Activated T-cell treated with anti-CD3 and anti-CD28 coated beads, Interleukin-2, amount 50 U/mL, for 72 hours (primary cell): ENCODE measurements around the gene PPFIBP1. TPM values are rescaled to one million over a fixed set of nuclear protein-coding genes. Genes with fewer than 3 reads are reported as not detected.
"Not testable (repeated sequence)": the region's sequence is repeated elsewhere in the genome, so short reads cannot be mapped to it uniquely, and the experiment has no call there.

Source experiments
- ATAC-seq, 2 donors: fragments of 150-1000 bp; cut with Tn5 transposase; replicated peaks in 1 of 2; 2 replicates each; pipeline ENCODE4 v1.10.0; 2021; ENCODE audit warnings: moderate library complexity in 2 of 2, mild to moderate bottlenecking in 1 of 2
- DNase-seq, 2 donors: peaks; one replicate each; pipeline ENCODE4 v3.0.0; 2021 to 2022; ENCODE audit warnings: mixed read lengths in 1 of 2
- H3K27ac Mint-ChIP-seq: one replicate; pipeline ENCODE4 v1.8.0; 2022; ENCODE audit warnings: mild to moderate bottlenecking, moderate library complexity, mixed read lengths
- H3K27me3 Mint-ChIP-seq: one replicate; pipeline ENCODE4 v1.8.0; 2022; ENCODE audit warnings: low read depth, mixed read lengths
- H3K36me3 Mint-ChIP-seq, 2 donors: one replicate each; pipeline ENCODE4 v1.8.0; 2022; ENCODE audit warnings: mixed read lengths in 2 of 2, mild to moderate bottlenecking in 1 of 2; ENCODE audit not compliant: insufficient read depth in 2 of 2
- H3K4me1 Mint-ChIP-seq: one replicate; pipeline ENCODE4 v1.8.0; 2022; ENCODE audit warnings: low read depth, mixed read lengths
- H3K4me3 Mint-ChIP-seq, 2 donors: one replicate each; pipeline ENCODE4 v1.8.0; 2022; ENCODE audit warnings: mild to moderate bottlenecking in 2 of 2, mixed read lengths in 2 of 2, moderate library complexity in 2 of 2
- H3K9me3 Mint-ChIP-seq, 2 donors: one replicate each; pipeline ENCODE4 v1.8.0; 2022; ENCODE audit warnings: mixed read lengths in 2 of 2
- total RNA-seq, 2 donors: library from RNA; stranded (reverse); gene quantifications; one replicate each; pipeline ENCODE4 v1.2.3, GENCODE V29; 2022

Gene PPFIBP1
- total RNA-seq, 2 donors from 2014 or later = 7.5 to 8.1 TPM

GRCh38 chr12:27571463-27571862, 47.5 kb downstream of the PPFIBP1 start:
- Mint-ChIP-seq H3K27me3 (no peaks in the 10 kb centered on the region), H3K4me3 (no peak overlapping the region), H3K27ac (no peak overlapping the region), H3K4me1 (peaks cover 18% of the 10 kb centered on the region), H3K9me3 (no peaks in the 10 kb centered on the region), H3K36me3 (no peaks in the 10 kb centered on the region)
- DNase-seq (no peak), ATAC-seq (peak in 1 of 2 donors; percentile 64)

GRCh38 chr12:27572486-27573255, 48.7 kb downstream of the PPFIBP1 start:
- H3K4me1 Mint-ChIP-seq = peaks cover 18% of the 10 kb centered on the region
- no peak for DNase-seq
- no peaks in the 10 kb centered on the region for H3K27me3 Mint-ChIP-seq
- ATAC-seq = no peak
- no peak overlapping the region for H3K4me3 Mint-ChIP-seq
- no peak overlapping the region for H3K27ac Mint-ChIP-seq
- H3K36me3 Mint-ChIP-seq = no peaks in the 10 kb centered on the region
- no peaks in the 10 kb centered on the region for H3K9me3 Mint-ChIP-seq

DNA sequence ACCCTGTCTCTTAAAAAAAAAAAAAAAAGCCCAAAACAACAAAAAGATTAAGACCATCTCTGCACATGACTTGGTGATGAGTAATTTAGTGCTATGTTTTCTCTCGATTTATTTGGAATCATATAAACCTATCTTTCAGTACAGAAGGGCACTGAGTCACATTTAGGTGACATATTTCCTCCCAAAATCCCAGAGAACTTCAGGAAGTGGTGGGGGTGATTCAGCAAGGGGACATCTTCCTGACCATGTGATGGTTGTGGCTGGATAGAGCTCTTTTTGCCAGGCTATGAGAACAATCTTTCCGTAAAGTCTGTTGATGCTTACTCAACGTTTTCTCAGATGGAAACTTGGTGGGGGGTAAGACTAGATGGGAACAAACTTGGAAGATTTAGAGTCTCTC, 50.0 kb downstream of the PPFIBP1 start:
- Mint-ChIP-seq H3K36me3 (no peaks in the 10 kb centered on the region), H3K4me1 (peaks cover 13% of the 10 kb centered on the region)
- no peak for ATAC-seq

GRCh38 chr12:27575090-27575761, 51.2 kb downstream of the PPFIBP1 start:
- no peaks in the 10 kb centered on the region for H3K36me3 Mint-ChIP-seq
- DNase-seq = no peak
- H3K4me1 Mint-ChIP-seq = peaks cover 13% of the 10 kb centered on the region
- H3K9me3 Mint-ChIP-seq = no peaks in the 10 kb centered on the region
- no peak for ATAC-seq
- no peak overlapping the region for H3K27ac Mint-ChIP-seq
- no peak overlapping the region for H3K4me3 Mint-ChIP-seq
- H3K27me3 Mint-ChIP-seq = no peaks in the 10 kb centered on the region

More for the DNA sequence above, 50.0 kb downstream of the PPFIBP1 start:
- DNase-seq = no peak
- H3K4me3 Mint-ChIP-seq = no peak overlapping the region
- no peaks in the 10 kb centered on the region for H3K9me3 Mint-ChIP-seq
- H3K27me3 Mint-ChIP-seq = no peaks in the 10 kb centered on the region
- no peak overlapping the region for H3K27ac Mint-ChIP-seq

- no peaks in the 10 kb centered on the region for H3K36me3 Mint-ChIP-seq
- ATAC-seq = no peak
- H3K4me1 Mint-ChIP-seq = peaks cover 13% of the 10 kb centered on the region
- H3K27me3 Mint-ChIP-seq = no peaks in the 10 kb centered on the region
- no peak overlapping the region for H3K4me3 Mint-ChIP-seq
- H3K27ac Mint-ChIP-seq = no peak overlapping the region
- DNase-seq = no peak
- H3K9me3 Mint-ChIP-seq = no peaks in the 10 kb centered on the region
Measured at GRCh38 chr12:27575762-27576118, 51.7 kb downstream of the PPFIBP1 start.

- Mint-ChIP-seq H3K9me3 (no peaks in the 10 kb centered on the region), H3K4me1 (peaks cover 18% of the 10 kb centered on the region), H3K27ac (no peak overlapping the region), H3K27me3 (no peaks in the 10 kb centered on the region), H3K4me3 (no peak overlapping the region), H3K36me3 (no peaks in the 10 kb centered on the region)
- DNase-seq (no peak), ATAC-seq (no peak)
Measured at GRCh38 chr12:27576667-27577347, 52.8 kb downstream of the PPFIBP1 start.

DNA sequence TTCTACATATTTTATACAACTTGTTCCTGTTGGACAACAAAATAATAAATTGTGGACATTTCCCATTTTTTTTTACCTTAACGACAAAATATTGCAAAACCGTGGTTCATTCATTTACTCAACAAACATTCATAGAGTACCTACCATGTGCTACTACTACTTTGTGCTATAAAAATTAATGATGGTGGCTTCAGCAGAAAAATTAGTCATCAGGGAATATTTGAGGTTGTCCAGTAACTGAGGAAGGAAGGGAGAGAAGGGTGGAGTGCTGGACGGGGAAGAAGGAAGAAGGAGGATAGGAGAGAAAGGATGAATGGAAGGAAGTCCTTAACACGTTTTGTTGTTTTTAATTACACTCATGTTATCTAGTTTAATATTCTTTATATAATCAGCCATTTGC, 53.7 kb downstream of the PPFIBP1 start:
- ATAC-seq = no peak
- H3K27ac Mint-ChIP-seq = no peak overlapping the region
- no peaks in the 10 kb centered on the region for H3K36me3 Mint-ChIP-seq
- DNase-seq = no peak
- no peaks in the 10 kb centered on the region for H3K27me3 Mint-ChIP-seq
- no peak overlapping the region for H3K4me3 Mint-ChIP-seq
- no peaks in the 10 kb centered on the region for H3K9me3 Mint-ChIP-seq
- H3K4me1 Mint-ChIP-seq = peaks cover 20% of the 10 kb centered on the region

DNA sequence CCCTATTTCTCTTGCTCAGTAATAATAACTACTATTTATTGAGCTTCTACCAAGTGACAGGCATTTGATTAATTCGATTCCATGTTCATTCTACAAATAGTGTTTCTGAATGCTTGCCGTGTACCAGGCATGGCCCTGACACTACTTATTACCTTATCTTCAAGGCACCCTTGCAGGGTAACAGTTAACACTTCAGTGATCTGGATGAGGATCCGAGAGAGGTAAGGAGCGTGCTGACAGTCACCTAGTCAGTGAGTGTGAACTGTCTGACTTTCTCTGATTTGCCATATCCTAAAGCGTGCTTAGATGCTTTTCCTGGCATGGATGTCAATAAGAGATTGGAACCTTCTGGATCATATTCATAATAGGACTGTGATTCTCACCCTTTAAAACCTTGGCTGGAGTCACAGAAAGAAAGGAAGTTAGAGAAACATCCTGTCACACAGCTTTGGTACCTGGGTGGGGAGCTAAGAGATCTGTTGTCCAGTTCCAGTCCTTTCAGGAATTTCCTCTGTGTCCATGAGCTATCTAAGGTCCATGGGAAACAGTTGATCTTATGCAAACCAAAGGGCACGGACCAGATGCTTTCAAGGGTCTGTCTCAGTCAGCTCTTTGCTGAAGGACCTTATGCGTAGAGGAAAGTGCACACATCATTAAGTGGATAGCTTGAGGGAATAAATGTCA, 54.8 kb downstream of the PPFIBP1 start:
- H3K9me3 Mint-ChIP-seq = no peaks in the 10 kb centered on the region
- peaks cover 12% of the 10 kb centered on the region for H3K4me1 Mint-ChIP-seq
- DNase-seq (no peak), ATAC-seq (no peak)
- no peaks in the 10 kb centered on the region for H3K36me3 Mint-ChIP-seq
- H3K27me3 Mint-ChIP-seq = no peaks in the 10 kb centered on the region
- H3K4me3 Mint-ChIP-seq = no peak overlapping the region
- no peak overlapping the region for H3K27ac Mint-ChIP-seq

- DNase-seq (no peak), ATAC-seq (no peak)
- Mint-ChIP-seq H3K36me3 (no peaks in the 10 kb centered on the region), H3K4me3 (no peak overlapping the region), H3K27ac (no peak overlapping the region), H3K4me1 (peaks cover 7% of the 10 kb centered on the region), H3K9me3 (no peaks in the 10 kb centered on the region), H3K27me3 (peaks cover 2% of the 10 kb centered on the region)
Measured at GRCh38 chr12:27580561-27581330, 56.7 kb downstream of the PPFIBP1 start.

GRCh38 chr12:27581331-27581671, 57.3 kb downstream of the PPFIBP1 start:
- H3K9me3 Mint-ChIP-seq, ATAC-seq, H3K4me1 Mint-ChIP-seq, H3K27ac Mint-ChIP-seq, H3K36me3 Mint-ChIP-seq, DNase-seq, H3K27me3 Mint-ChIP-seq, H3K4me3 Mint-ChIP-seq: not testable (repeated sequence)

GRCh38 chr12:27581833-27582232, 57.8 kb downstream of the PPFIBP1 start:
- H3K4me3 Mint-ChIP-seq, H3K36me3 Mint-ChIP-seq, ATAC-seq, H3K9me3 Mint-ChIP-seq, DNase-seq, H3K27ac Mint-ChIP-seq, H3K4me1 Mint-ChIP-seq, H3K27me3 Mint-ChIP-seq: not testable (repeated sequence)

GRCh38 chr12:27582445-27582844, 58.4 kb downstream of the PPFIBP1 start:
- not testable (repeated sequence) for H3K4me1 Mint-ChIP-seq, H3K27ac Mint-ChIP-seq, ATAC-seq, DNase-seq, H3K9me3 Mint-ChIP-seq, H3K36me3 Mint-ChIP-seq, H3K27me3 Mint-ChIP-seq, H3K4me3 Mint-ChIP-seq
